ENCODE data around the gene SHROOM1.

GRCh38 chr5:132865668-132866341 is 35.4 kb upstream of the SHROOM1 start:
- TF ChIP-seq, protein P1, sequence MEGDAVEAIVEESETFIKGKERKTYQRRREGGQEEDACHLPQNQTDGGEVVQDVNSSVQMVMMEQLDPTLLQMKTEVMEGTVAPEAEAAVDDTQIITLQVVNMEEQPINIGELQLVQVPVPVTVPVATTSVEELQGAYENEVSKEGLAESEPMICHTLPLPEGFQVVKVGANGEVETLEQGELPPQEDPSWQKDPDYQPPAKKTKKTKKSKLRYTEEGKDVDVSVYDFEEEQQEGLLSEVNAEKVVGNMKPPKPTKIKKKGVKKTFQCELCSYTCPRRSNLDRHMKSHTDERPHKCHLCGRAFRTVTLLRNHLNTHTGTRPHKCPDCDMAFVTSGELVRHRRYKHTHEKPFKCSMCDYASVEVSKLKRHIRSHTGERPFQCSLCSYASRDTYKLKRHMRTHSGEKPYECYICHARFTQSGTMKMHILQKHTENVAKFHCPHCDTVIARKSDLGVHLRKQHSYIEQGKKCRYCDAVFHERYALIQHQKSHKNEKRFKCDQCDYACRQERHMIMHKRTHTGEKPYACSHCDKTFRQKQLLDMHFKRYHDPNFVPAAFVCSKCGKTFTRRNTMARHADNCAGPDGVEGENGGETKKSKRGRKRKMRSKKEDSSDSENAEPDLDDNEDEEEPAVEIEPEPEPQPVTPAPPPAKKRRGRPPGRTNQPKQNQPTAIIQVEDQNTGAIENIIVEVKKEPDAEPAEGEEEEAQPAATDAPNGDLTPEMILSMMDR (conservative IDR thresholded peaks at IDR 0.05), result no peak
- no peak for TF ChIP-seq EZH2 (IDR thresholded peaks at IDR 0.05; ENCODE audit: low read depth)
